HG02588 (cell line): ENCODE measurements around the gene MMGT1.
"Not testable (repeated sequence)": the region's sequence is repeated elsewhere in the genome, so short reads cannot be mapped to it uniquely, and the experiment has no call there.

Source experiments
- ATAC-seq: cut with Tn5 transposase; IDR thresholded peaks from one replicate; pipeline ENCODE4 v1.9.1; 2021; ENCODE audit warnings: mild to moderate bottlenecking, moderate library complexity; ENCODE audit not compliant: unreplicated experiment

Gene MMGT1

DNA sequence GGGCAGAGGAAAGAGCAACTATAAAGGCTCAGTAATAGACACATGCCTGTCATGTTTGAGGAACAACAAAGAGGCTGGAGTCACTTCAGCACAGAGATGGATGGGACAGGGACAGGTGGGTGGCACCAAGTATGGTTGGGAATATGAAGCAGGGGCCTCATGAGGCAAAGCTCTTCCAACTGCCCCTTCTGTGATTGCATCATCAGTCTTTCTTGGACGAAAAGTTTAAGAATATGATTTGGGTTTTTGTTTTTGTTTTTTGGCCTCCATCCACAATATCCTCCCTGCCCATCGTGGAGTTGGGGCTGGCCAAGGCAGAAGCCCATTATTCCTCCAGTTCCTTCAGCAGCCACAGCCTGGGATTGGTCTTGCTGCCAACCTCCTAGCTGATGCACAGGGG is 45.9 kb downstream of the MMGT1 start:
- ATAC-seq = no peak

DNA sequence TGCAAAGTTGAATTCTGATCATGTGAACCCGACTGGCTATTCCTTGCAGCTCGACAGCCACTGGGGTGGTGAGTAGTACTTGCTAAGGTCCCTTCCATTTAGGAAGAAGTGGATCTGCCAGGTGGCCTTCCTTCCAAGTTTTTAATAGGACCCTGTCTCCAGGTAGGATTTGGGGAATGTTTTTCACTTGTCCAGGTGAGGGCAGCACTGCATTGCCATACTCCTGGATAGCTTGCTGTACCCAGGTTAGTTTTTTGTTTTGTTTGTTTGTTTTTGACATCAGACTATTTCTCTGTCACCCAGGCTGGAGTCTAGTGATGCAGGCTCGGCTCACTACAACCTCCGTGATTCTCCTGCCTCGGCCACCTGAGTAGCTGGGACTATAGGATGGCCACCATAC is 50.4 kb downstream of the MMGT1 start:
- no peak for ATAC-seq

- not testable (repeated sequence) for ATAC-seq
These were observed 53.3 kb downstream of the MMGT1 start for GRCh38 chrX:135920516-135920915.

DNA sequence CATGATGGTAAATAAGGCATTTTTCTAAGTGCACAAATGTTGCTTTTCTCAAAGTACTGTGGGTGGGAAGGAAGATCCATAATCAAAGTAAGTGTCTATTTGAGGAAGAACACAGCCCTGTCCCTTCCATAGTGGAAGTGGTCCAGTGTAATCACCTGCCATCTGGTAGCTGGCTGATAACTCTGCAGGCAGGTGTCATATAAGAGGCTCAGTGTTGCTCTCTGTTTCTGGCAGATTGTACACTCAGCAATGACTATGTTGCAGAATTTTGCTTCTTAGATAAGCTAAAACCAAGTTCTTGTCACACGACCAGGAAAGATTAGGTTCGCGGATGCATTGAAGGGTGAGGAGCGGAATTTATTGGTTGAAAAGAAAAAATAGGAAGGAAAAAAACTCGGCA is 59.4 kb downstream of the MMGT1 start:
- ATAC-seq = no peak
